HG03045 (cell line): ENCODE results near the gene MT1E.
"Not testable (repeated sequence)": the region's sequence is repeated elsewhere in the genome, so short reads cannot be mapped to it uniquely, and the experiment has no call there.

ENCODE experiments used
- ATAC-seq: cut with Tn5 transposase; IDR thresholded peaks from one replicate; pipeline ENCODE4 v1.9.1; 2021; ENCODE audit warnings: mild to moderate bottlenecking, moderate library complexity; ENCODE audit not compliant: unreplicated experiment

MT1E gene

GRCh38 chr16:56669005-56669839 is 43.6 kb downstream of the MT1E start, which contains the start of gene MT1H:
Gene MT1H, plus strand, starts transcription at chr16:56669814. Its CDS starts 71 bp downstream, at chr16:56669885.
- no peak for ATAC-seq

GRCh38 chr16:56669840-56670619 is 44.4 kb downstream of the MT1E start:
- ATAC-seq = no peak

- ATAC-seq = no peak
These were observed 45.0 kb downstream of the MT1E start for GRCh38 chr16:56670620-56670934.

GRCh38 chr16:56671691-56672090 is 46.1 kb downstream of the MT1E start:
- ATAC-seq = not testable (repeated sequence)

GRCh38 chr16:56672171-56672570 is 46.6 kb downstream of the MT1E start:
- not testable (repeated sequence) for ATAC-seq

- no peak for ATAC-seq
These were observed 47.4 kb downstream of the MT1E start for GRCh38 chr16:56672761-56673536.

GRCh38 chr16:56673921-56674320 is 48.3 kb downstream of the MT1E start:
- no peak for ATAC-seq

GRCh38 chr16:56674570-56674969 is 49.0 kb downstream of the MT1E start:
- not testable (repeated sequence) for ATAC-seq

- ATAC-seq = no peak
These were observed 50.2 kb downstream of the MT1E start for GRCh38 chr16:56675685-56676210.
